H54 (cell line): Measurements from ENCODE around the gene OSTF1.

Source experiments
- DNase-seq: peaks from one replicate; pipeline ENCODE4 v3.0.0; 2011; ENCODE audit warnings: low spot score, mixed read lengths; ENCODE audit not compliant: insufficient read length
- FAIRE-seq: peaks from 3 replicates; lab custom pipeline; 2011; peaks lifted over from hg19 to GRCh38; lab: Jason Lieb, UNC
- POLR2A ChIP-seq: IDR thresholded peaks from 2 replicates; pipeline ENCODE4 v1.6.1; 2011; ENCODE audit warnings: low read depth, mild to moderate bottlenecking, low read length

Gene OSTF1

GRCh38 chr9:75087824-75088645 is at the start of gene OSTF1, which contains the start of gene NMRK1:
Gene OSTF1, plus strand, starts transcription at chr9:75088514. Its CDS starts 179 bp downstream, at chr9:75088693.
Gene NMRK1, minus strand, starts transcription at chr9:75088155. Its CDS starts 5,040 bp downstream, at chr9:75083115.
- DNase-seq (peak; percentile 97), FAIRE-seq (peak; percentile 41)
- TF ChIP-seq POLR2A: peak; percentile 84

DNA sequence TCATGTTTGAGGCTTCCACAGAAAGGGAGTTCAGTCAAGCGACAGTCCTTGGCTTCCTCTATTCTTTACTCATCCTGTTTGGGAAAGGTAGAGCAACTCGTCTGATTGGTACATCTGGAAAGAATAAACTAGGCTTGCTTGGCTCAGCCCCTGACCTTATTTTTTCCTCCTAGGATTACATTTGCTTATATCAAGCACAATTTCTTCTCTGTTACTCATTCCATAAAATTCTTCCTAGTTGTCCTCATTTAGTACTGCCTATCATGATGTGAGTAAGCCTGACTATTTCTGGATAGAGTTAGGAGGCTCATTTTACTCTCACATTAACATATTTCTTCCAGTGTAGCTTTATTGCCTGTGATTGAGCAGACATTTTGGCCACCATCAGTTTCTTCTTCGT is 49.3 kb upstream of the OSTF1 start:
- FAIRE-seq: no peak
- DNase-seq: no peak
- TF ChIP-seq POLR2A: no peak

DNA sequence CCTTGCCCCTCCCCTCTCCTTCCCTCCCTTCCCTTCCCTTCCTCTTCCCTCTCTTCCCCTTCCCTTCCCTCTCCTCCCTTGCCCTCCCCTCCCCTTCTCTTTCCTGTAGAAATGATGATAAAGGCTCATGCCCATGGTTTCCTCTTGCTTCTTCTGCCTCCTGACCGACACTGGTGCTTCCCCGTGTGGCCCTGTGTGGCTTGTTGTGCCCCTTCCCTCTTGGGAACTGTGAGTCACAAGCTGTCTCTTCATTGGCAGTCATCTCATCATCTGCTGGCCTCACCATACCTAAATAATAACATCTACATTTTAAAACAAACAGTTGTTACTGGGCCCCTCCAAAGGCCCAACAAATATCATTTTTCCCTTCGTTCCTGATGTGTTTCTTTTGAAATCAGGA is 48.5 kb upstream of the OSTF1 start:
- no peak for FAIRE-seq
- no peak for TF ChIP-seq POLR2A
- no peak for DNase-seq

GRCh38 chr9:75041041-75041440 is 47.3 kb upstream of the OSTF1 start:
- FAIRE-seq: no peak
- TF ChIP-seq POLR2A: no peak

DNA sequence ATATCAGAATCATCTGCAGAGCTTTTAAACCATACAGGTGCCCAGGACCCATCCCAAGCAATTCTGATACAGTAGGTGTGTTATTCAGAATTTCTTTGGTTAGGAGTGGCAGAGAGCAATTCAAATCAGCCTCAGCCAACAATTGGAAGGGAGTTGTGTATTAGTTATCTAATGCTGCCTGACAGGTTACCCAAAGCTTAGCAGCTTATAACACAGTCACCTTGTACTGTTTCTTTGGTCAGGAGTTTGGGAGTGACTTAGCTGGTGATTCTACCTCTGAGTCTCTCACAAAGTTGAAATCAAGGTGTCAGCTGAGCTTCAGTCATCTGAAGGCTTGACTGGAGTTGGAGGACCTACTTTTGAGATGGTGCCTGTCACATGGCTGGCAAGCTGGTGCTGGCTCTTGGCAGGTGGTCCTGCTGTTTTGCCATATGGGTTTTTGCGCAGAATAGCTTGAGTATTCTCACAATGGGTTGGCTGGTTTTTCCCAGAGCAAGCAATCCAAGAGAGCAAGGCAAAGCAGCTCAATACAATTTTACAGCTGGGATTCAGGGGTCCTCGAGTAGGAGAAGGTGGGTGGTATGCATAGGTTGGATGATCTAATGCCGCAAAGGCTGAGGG is 41.5 kb upstream of the OSTF1 start:
- DNase-seq (no peak), FAIRE-seq (no peak)
- no peak for TF ChIP-seq POLR2A

More at GRCh38 chr9:75041041-75041440, 47.3 kb upstream of the OSTF1 start:
- DNase-seq: no peak

DNA sequence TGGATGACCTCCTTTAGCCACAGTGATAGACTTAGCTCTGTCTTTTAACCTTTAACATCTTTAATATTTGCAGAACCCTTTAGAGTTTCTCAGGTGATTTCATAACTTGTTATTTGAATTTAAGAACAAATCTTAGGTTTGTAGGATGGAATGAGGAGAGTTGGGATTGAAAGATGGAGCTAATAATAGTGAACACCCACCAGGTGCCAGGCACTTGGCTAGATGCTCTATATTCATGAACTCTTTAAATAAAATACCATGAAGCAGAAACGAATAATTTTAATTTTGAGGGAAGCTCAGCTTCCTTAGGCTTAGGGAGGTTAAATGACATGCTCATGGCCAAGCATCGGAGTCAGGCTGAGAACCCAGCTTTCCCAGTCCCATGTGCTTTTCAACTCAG is 40.8 kb upstream of the OSTF1 start:
- DNase-seq: no peak
- no peak for FAIRE-seq
- TF ChIP-seq POLR2A: no peak

GRCh38 chr9:75051285-75051684 is 37.0 kb upstream of the OSTF1 start:
- TF ChIP-seq POLR2A: no peak
- FAIRE-seq (no peak), DNase-seq (no peak)

DNA sequence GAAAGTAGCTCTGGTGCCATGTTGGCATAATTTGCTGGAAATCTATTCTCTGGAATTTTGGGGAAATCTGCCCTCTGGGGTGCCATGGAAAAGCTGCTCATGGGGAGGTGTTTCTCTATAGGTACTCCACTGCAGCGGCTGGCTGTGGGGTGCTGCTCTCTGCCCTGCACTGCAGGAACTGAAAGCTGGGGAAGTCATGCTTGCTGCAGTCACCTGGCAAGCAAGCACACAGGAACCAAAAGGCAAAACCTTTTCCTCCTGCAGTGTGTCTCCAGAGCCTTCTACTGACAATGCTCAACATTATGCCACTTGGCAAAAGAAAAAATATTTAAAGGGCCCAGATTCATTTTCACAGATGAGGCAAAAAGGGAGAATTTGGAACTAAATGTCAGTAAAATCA is 34.4 kb upstream of the OSTF1 start:
- no peak for TF ChIP-seq POLR2A
- no peak for FAIRE-seq
- no peak for DNase-seq

DNA sequence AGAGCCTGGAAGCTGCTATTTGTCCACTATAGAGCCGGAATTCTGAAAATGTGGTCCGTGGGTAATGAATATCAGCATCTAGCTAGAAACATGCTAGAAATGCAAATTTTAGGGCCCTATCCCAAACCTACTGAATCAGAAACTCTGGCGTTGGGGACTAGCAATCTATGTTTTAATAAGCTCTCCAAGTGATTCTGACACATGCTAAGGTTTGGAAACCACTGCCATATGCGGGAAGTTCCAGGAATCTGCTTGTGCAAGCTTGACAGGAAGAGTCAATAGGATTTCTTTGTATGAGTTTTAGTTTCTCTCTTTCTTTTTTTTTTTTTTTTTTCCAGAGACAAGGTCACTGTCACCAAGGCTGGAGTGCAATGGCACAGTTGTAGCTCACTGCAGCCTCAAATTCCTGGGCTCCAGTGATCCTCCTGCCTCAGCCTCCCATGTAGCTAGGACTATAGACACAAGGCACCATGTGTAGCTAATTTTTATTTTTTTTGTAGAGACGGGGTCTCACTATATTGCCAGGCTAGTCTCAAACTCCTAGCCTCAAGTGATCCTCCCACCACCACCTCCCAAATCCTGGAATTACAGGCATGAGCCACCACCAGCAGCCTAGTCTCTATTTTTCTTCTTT is 33.8 kb upstream of the OSTF1 start:
- FAIRE-seq: no peak
- no peak for TF ChIP-seq POLR2A
- DNase-seq: no peak

DNA sequence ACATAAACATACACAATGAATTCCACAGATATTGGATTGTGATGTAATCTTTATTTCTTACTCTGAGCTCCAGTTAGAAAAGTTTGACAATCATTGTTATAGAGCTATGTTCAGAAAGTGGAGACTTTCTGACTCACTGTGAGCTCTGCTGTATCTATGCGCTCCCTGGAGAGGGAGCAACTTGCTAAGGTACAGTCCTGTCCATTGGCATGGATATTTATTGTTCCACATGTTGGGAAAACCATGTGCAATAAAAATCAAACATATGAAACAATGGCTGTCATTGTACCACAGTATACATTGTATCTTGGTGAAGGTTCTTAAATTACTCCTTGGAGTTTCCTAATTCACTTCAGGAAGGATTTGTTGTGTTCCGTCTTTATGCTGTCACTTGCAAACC is 27.1 kb upstream of the OSTF1 start:
- FAIRE-seq (peak; percentile 70), DNase-seq (no peak)
- no peak for TF ChIP-seq POLR2A

DNA sequence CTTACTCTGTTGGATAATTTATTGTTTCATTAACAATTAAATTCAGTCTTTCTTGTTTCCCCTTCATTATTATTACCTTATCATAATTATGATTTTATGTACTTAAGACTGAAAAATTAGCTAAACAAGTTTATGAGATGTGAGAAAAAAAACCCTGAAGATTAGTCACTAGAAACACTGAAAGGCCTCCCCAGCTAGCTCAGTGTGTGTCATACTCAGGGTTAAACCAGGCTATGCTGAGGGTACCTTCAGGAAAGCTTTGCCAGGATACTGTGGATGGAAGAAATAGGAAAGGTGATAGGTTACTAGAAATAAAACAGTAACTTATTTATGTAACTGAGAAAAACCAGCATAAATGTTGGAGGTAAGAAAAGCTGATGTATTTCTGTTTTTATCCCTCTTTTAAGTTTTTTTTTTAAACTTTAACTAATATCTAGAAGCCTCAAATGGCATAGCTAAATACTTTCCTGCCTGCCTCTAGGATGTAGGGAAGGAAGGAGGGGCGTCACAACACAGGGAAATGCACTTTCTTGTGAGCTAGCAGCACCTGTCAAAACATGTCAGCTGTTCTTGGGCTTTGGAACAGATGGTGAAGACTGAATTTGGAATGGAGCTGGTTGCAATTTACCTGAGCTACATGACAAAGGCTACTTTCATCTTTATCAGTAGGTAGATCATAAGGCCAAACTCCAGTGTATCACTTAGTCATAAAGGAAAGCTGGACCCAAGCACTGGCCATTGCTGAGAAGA is 24.6 kb upstream of the OSTF1 start:
- DNase-seq (peak; percentile 27), FAIRE-seq (peak; percentile 94)
- TF ChIP-seq POLR2A: no peak

DNA sequence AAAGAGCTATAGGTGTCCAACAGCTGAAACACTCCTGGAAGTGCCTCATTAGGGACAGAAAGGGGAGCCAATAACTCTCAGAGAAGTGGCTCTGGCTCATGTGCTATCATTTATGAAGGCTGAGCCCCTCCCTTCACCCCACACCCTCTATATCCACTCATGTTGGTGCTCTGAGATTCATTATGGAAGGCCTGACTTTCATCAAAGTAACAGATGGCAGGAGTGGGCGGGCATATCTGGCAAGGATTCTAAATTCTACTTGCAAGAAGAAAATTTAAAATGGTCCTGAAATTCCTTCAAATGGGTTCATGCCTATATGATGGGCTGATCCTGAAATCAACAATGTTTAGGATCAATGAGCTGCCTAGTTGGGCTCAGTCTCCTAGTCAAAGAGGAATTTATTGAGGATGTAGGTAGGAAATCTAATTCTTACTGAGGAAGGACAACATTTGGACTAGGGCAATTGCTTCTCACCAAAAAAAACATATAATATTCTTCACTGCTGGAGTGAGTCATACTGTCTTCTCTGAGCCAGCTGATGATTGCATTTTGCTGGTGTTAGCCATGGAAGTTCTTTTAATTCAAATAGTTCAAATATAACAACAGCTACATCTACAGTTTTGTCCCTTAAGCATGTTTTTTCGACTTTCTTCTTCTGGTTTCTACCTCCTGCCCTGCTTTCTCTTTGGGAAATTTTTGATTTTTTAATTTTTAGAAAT is 23.8 kb upstream of the OSTF1 start:
- FAIRE-seq: peak; percentile 91
- no peak for TF ChIP-seq POLR2A
- no peak for DNase-seq

DNA sequence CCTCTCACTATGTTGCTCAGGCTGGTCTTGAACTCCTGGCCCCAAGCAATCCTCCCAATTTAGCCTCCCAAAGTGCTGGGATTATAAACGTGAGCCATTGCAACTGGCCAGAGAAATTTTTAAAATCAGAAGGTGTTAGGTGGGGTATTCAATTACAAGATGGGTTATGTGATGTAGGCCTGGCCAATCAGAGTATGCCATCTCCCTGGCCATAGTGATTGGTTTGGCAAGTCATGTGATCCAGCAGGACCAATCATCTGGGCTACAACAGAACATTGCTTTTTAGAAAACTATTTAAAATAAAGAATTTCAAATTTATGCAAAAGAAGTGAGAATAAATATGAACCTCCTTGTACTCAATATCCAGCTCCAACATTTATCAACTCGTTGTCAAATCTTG is 22.8 kb upstream of the OSTF1 start:
- no peak for FAIRE-seq
- no peak for TF ChIP-seq POLR2A
- no peak for DNase-seq

DNA sequence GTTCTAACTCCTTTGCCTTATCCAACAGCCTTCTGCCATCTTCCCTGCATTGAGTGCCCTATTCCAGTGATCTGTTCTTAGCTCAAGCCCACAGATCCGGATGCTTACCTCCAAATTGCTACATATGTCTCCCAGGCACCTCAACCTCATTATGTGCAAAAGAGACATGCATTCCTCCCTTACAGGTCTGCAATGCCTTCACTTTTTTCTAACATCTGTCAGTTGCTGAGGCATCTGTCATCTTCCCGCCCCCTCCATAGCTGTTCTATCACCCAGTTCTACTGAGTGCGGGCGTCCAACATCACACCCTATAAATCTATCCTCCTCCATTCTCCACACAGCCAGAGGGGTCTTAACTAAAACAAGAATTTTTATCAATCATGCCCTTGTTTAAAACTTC is 20.4 kb upstream of the OSTF1 start:
- TF ChIP-seq POLR2A: no peak
- FAIRE-seq: no peak
- no peak for DNase-seq
